Measurements from ENCODE around the gene BRIP1.

GRCh38 chr17:61770752-61771533 lies 92.4 kb downstream of the BRIP1 start:
- TF ChIP-seq CREB1 (IDR thresholded peaks at IDR 0.05; ENCODE audit: low read depth) (no peak), EP300 (IDR thresholded peaks at IDR 0.05; ENCODE audit: borderline replicate concordance) (no peak), REST (IDR thresholded peaks at IDR 0.05; ENCODE audit: low read depth) (no peak), YY1 (IDR thresholded peaks at IDR 0.05; ENCODE audit: low read depth) (no peak), RAD21 (IDR thresholded peaks at IDR 0.05; ENCODE audit: low read depth) (no peak), TEAD4 (IDR thresholded peaks at IDR 0.05) (no peak), USF1 (IDR thresholded peaks at IDR 0.05) (no peak), FOXM1 (IDR thresholded peaks at IDR 0.05; ENCODE audit: borderline replicate concordance, low read depth) (no peak), CEBPB (IDR thresholded peaks at IDR 0.05) (no peak), TAF1 (IDR thresholded peaks at IDR 0.05; ENCODE audit: low read depth) (no peak), NFIC (IDR thresholded peaks at IDR 0.05) (no peak), MAX (IDR thresholded peaks at IDR 0.05) (no peak)
